K562 (cell line): Measurements from ENCODE around the gene HNF1B. TPM values are rescaled to one million over a fixed set of nuclear protein-coding genes. Genes with fewer than 3 reads are reported as not detected.
A peak's percentile ranks its signal among the peaks of the same experiment; 100 is the strongest.

Experiments
- ATAC-seq: fragments of 200-7000 bp; cut with Tn5 transposase; 3 replicates; pipeline ENCODE4 v1.9.1; 2020; ENCODE audit warnings: moderate library complexity
- BruUV-seq: library from RNA; stranded (reverse); fragments of 400-500 nt; replicated peaks from 2 replicates; lab custom pipeline; 2021; lab: Mats Ljungman, UMichigan
- CTCF ChIA-PET: fragments of 300-600 bp; formaldehyde crosslinking; extraction: SDS; loops from one replicate; lab custom pipeline; 2021; ENCODE audit warnings: low intra/inter-chr PET ratio; lab: Yijun Ruan, JAX
- POLR2A ChIA-PET: fragments of 300-600, 350-650 bp; sonication (Branson Sonifier 250); formaldehyde crosslinking; extraction: SDS; loops from one replicate; lab custom pipeline; 2021; ENCODE audit warnings: antibody characterized with exemption, inconsistent platforms; lab: Yijun Ruan, JAX
- DNase-seq, 4 experiments: peaks; one replicate each; pipeline versions ENCODE4 v3.0.0 to v3.0.0-alpha.2; 2011 to 2018; ENCODE audit warnings: low spot score in 3 of 4, mixed read lengths in 3 of 4; ENCODE audit errors: extremely low read depth in 1 of 4
- FAIRE-seq: peaks from 2 replicates; lab custom pipeline; 2011; peaks lifted over from hg19 to GRCh38; lab: Jason Lieb, UNC
- H2AFZ ChIP-seq: 2 replicates; pipeline ENCODE4 v1.6.0; 2011; ENCODE audit warnings: low read depth, low read length, control low read depth, inconsistent platforms
- H3K27ac ChIP-seq: fragments of 200-600 bp; 3 replicates; pipeline ENCODE4 v1.8.0; 2011; ENCODE audit warnings: low read depth, mild to moderate bottlenecking, control low read depth, inconsistent platforms, low read length, moderate library complexity, mixed read lengths; ENCODE audit errors: extremely low read depth
- H3K27me3 ChIP-seq, 2 experiments: fragments of 300-600 bp in 1 of 2; 2 replicates in 1 of 2; 3 replicates in 1 of 2; pipeline versions ENCODE4 v1.6.0 to v1.8.0; 2011; ENCODE audit warnings: inconsistent platforms in 2 of 2, low read length in 2 of 2, mild to moderate bottlenecking in 1 of 2, mixed read lengths in 1 of 2, moderate library complexity in 1 of 2; ENCODE audit not compliant: control insufficient read depth in 2 of 2, insufficient read depth in 2 of 2
- H3K36me3 ChIP-seq: fragments of 300-600 bp; 3 replicates; pipeline ENCODE4 v1.8.0; 2011; ENCODE audit warnings: mild to moderate bottlenecking, low read length, inconsistent platforms; ENCODE audit not compliant: control insufficient read depth, insufficient read depth
- H3K4me1 ChIP-seq, 2 experiments: fragments of 200-600 bp in 1 of 2; replicated peaks in 1 of 2; 2 replicates in 1 of 2; 3 replicates in 1 of 2; pipeline versions ENCODE4 v1.5.1 to v1.8.0; 2011; ENCODE audit warnings: inconsistent platforms in 2 of 2, low read length in 2 of 2, mild to moderate bottlenecking in 1 of 2, mixed read lengths in 1 of 2, moderate library complexity in 1 of 2; ENCODE audit not compliant: control insufficient read depth in 2 of 2, insufficient read depth in 2 of 2
- H3K4me2 ChIP-seq: 2 replicates; pipeline ENCODE4 v1.6.1; 2011; ENCODE audit warnings: low read length, control low read depth, inconsistent platforms, mixed read lengths; ENCODE audit not compliant: insufficient read depth
- H3K4me3 ChIP-seq: fragments of 200-600 bp; sonication (generic), shearing (Covaris generic); 2 replicates; pipeline ENCODE4 v1.5.1; 2016; ENCODE audit warnings: control low read depth, inconsistent platforms
- H3K79me2 ChIP-seq: fragments of 200-600 bp; 3 replicates; pipeline ENCODE4 v1.8.0; 2011; ENCODE audit warnings: low read length, inconsistent platforms; ENCODE audit not compliant: control insufficient read depth, insufficient read depth
- H3K9ac ChIP-seq, 2 experiments: 2 replicates each; pipeline versions ENCODE4 v1.6.0 to v1.6.1; 2011; ENCODE audit warnings: low read depth in 2 of 2, low read length in 2 of 2, control low read depth in 1 of 2, inconsistent platforms in 1 of 2, mild to moderate bottlenecking in 1 of 2, mixed read lengths in 1 of 2; ENCODE audit not compliant: insufficient read depth in 1 of 2
- H3K9me1 ChIP-seq: one replicate; pipeline ENCODE4 v1.6.0; 2011; ENCODE audit warnings: inconsistent platforms, mild to moderate bottlenecking, low read length, moderate library complexity; ENCODE audit not compliant: control insufficient read depth, insufficient read depth
- H3K9me3 ChIP-seq: replicated peaks from 2 replicates; pipeline ENCODE4 v1.5.1; 2011; ENCODE audit warnings: low read depth, low read length, inconsistent platforms; ENCODE audit not compliant: control insufficient read depth, insufficient read depth
- H4K20me1 ChIP-seq: replicated peaks from 2 replicates; pipeline ENCODE4 v1.6.1; 2011; ENCODE audit warnings: low read length, inconsistent platforms, mixed read lengths; ENCODE audit not compliant: control insufficient read depth, insufficient read depth
- CBX8 ChIP-seq: fragments of 200-600 bp; sonication (generic); IDR thresholded peaks from 2 replicates; pipeline ENCODE4 v1.6.1; 2012; ENCODE audit warnings: borderline replicate concordance, mixed run types, low read depth, mild to moderate bottlenecking, moderate library complexity, mixed read lengths, low read length, control low read depth, inconsistent platforms; ENCODE audit not compliant: poor library complexity, severe bottlenecking; ENCODE audit errors: extremely low read depth
- CHD4 ChIP-seq: fragments of 200-600 bp; sonication (generic); IDR thresholded peaks from 3 replicates; pipeline ENCODE4 v1.6.1; 2012; ENCODE audit warnings: low read depth, mild to moderate bottlenecking, mixed read lengths, low read length, inconsistent platforms; ENCODE audit not compliant: insufficient read depth, insufficient replicate concordance, poor library complexity, severe bottlenecking
- ZNF668 ChIP-seq: fragments of 250-450 bp; sonication (Bioruptor Pico); IDR thresholded peaks from 2 replicates; pipeline ENCODE4 v1.8.0; 2022; ENCODE audit warnings: mild to moderate bottlenecking, inconsistent platforms
- WGBS: fragments of 100-300 bp; shearing (Covaris generic); methylation state at CpG from one replicate; pipeline ENCODE4 v1.1.6; 2016; ENCODE audit warnings: low coverage, mixed read lengths; ENCODE audit not compliant: insufficient coverage; ENCODE audit errors: missing lambda C conversion rate; 5-methylcytosine and 5-hydroxymethylcytosine counted together
- in situ Hi-C: fragments of 300-500 bp; cut with MboI; formaldehyde crosslinking; loops from 4 replicates; pipeline ENCODE4 v1.15.0; 2018; ENCODE audit warnings: inconsistent platforms, mixed read lengths
- intact Hi-C: fragments of 100-400 bp; cut with micrococcal nuclease; formaldehyde crosslinking; loops from 2 replicates; pipeline ENCODE4 v1.14.2; 2022
- polyA plus RNA-seq, 8 experiments: library from polyadenylated mRNA; depleted of rRNA in 4 of 8; stranded (reverse) in 5 of 8; unstranded in 3 of 8; fragments of >200 nt; fragmentation: Nextera tagmentation in 2 of 8; fragmentation: Illumina TruSeq in 1 of 8; extraction: Ambion mirVana in 2 of 8; extraction: Trizol in 1 of 8; gene quantifications; 2 replicates each; pipeline versions ENCODE4 v1.2.1 to v1.2.3, GENCODE V29; 2011 to 2014; ENCODE audit warnings: inconsistent platforms in 1 of 8, missing spikeins in 1 of 8
- total RNA-seq, 7 experiments: library from RNA; depleted of rRNA in 6 of 7; stranded (reverse); fragments of >200 nt in 6 of 7; fragmentation: Illumina TruSeq in 2 of 7; extraction: Trizol in 2 of 7; gene quantifications; 2 replicates each; pipeline versions ENCODE4 v1.2.1 to v1.2.3, GENCODE V29; 2011 to 2021; ENCODE audit warnings: low replicate concordance in 1 of 7
- TF ChIP-seq, protein P1 (sequence below): fragments of 250-450 bp; sonication (Bioruptor Pico); IDR thresholded peaks from 2 replicates; pipeline ENCODE4 v1.8.0; 2022; ENCODE audit warnings: inconsistent platforms, mild to moderate bottlenecking, moderate library complexity, borderline replicate concordance
- TF ChIP-seq, protein P2 (sequence below): fragments of 450-650 bp; IDR thresholded peaks from 2 replicates; pipeline ENCODE4 v1.7.0; 2016; ENCODE audit warnings: borderline replicate concordance
- TF ChIP-seq, protein P3 (sequence below): fragments of 250-450 bp; sonication (Bioruptor Pico); IDR thresholded peaks from 2 replicates; pipeline ENCODE4 v1.4.0; 2020

HNF1B gene
- total and polyA plus RNA-seq, 9 of the 15 experiments (the other 6 are each of a cell fraction or from before 2014, with no cell fraction given) = not detected

DNA sequence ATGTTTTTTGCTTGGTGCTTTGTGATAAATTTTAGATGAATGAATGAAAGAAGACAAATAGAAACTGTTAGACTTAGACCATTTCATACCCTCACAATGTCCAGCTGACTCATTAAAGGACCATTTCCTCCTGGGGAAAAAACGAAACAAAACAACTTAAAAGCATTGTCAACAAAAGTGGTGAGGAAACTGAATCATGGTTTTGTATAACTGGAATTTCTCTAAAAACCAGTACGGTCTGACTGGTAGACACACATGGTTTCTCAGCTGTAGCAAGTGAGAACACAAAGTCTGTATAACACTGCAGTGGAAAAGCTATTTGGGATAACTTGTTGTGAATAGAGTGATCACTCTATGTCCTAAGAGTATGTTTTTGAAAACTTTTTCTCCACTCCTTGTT lies 96.3 kb downstream of the HNF1B start:
- 5% methylated on average over 2 of the region's 2 CpGs for WGBS
- no peak for ATAC-seq
- no peak overlapping the region for H3K4me2 ChIP-seq

More for the DNA sequence above, 96.3 kb downstream of the HNF1B start:
- Histone ChIP-seq H3K9me3 (no peaks in the 10 kb centered on the region), H3K4me3 (no peak overlapping the region), H3K4me1 (peaks cover 0 to 2% of the 10 kb centered on the region in 2 experiments; a peak in 1 of 5 replicates), H3K36me3 (no peaks in the 10 kb centered on the region), H2AFZ (no peak overlapping the region), H3K9ac (no peak overlapping the region), H3K27ac (no peak overlapping the region), H4K20me1 (no peaks in the 10 kb centered on the region), H3K27me3 (peaks cover 0 to 9% of the 10 kb centered on the region in 2 experiments; a peak in 4 of 5 replicates), H3K79me2 (no peaks in the 10 kb centered on the region), H3K9me1 (no peaks in the 10 kb centered on the region)
- BruUV-seq = no TSS peak
- CTCF ChIA-PET = interaction anchor here (0.5 kb wide), 1 partner anchor 9 kb away, joined by 4 read pairs; no protein-coding TSS in a partner anchor
- intact Hi-C loops (no loop called here), in situ Hi-C loops (no loop called here)
- TF ChIP-seq CHD4 (no peak), ZNF668 (CRISPR knock-in tag) (no peak), CBX8 (peak; percentile 86)
- TF ChIP-seq, protein P1, sequence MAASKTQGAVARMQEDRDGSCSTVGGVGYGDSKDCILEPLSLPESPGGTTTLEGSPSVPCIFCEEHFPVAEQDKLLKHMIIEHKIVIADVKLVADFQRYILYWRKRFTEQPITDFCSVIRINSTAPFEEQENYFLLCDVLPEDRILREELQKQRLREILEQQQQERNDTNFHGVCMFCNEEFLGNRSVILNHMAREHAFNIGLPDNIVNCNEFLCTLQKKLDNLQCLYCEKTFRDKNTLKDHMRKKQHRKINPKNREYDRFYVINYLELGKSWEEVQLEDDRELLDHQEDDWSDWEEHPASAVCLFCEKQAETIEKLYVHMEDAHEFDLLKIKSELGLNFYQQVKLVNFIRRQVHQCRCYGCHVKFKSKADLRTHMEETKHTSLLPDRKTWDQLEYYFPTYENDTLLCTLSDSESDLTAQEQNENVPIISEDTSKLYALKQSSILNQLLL (CRISPR knock-in tag) = no peak
- TF ChIP-seq, protein P2, sequence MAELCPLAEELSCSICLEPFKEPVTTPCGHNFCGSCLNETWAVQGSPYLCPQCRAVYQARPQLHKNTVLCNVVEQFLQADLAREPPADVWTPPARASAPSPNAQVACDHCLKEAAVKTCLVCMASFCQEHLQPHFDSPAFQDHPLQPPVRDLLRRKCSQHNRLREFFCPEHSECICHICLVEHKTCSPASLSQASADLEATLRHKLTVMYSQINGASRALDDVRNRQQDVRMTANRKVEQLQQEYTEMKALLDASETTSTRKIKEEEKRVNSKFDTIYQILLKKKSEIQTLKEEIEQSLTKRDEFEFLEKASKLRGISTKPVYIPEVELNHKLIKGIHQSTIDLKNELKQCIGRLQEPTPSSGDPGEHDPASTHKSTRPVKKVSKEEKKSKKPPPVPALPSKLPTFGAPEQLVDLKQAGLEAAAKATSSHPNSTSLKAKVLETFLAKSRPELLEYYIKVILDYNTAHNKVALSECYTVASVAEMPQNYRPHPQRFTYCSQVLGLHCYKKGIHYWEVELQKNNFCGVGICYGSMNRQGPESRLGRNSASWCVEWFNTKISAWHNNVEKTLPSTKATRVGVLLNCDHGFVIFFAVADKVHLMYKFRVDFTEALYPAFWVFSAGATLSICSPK = no peak
- TF ChIP-seq, protein P3, sequence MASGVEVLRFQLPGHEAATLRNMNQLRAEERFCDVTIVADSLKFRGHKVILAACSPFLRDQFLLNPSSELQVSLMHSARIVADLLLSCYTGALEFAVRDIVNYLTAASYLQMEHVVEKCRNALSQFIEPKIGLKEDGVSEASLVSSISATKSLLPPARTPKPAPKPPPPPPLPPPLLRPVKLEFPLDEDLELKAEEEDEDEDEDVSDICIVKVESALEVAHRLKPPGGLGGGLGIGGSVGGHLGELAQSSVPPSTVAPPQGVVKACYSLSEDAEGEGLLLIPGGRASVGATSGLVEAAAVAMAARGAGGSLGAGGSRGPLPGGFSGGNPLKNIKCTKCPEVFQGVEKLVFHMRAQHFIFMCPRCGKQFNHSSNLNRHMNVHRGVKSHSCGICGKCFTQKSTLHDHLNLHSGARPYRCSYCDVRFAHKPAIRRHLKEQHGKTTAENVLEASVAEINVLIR (CRISPR knock-in tag) = no peak
- POLR2A ChIA-PET = interaction anchor here (0.6 kb wide), 1 partner anchor 39 kb away, joined by 3 read pairs; no protein-coding TSS in a partner anchor
- FAIRE-seq = no peak
- no peak for DNase-seq
